Activated CD4-positive, alpha-beta memory T cell treated with anti-CD3 and anti-CD28 coated beads for 36 hours (primary cell): ENCODE measurements around the gene MS4A4A. TPM values are rescaled to one million over a fixed set of nuclear protein-coding genes. Genes with fewer than 3 reads are reported as not detected.

ENCODE experiments used
- total RNA-seq, 2 experiments: library from RNA; stranded (reverse); gene quantifications; one replicate each; pipeline ENCODE4 v1.2.3, GENCODE V29; 2021

Gene MS4A4A
- total RNA-seq, 2 experiments from 2014 or later: not detected

Other genes starting within 250 kb of the MS4A4A start
- not detected for gene OOSP2, start 240.3 kb upstream of the MS4A4A start, total RNA-seq
- not detected for gene MS4A3, start 224.0 kb upstream of the MS4A4A start, total RNA-seq
- gene MS4A2, start 192.0 kb upstream of the MS4A4A start, total RNA-seq: not detected
- gene MS4A6A, start 97.6 kb upstream of the MS4A4A start, total RNA-seq: not detected
- gene MS4A4E, start 37.5 kb upstream of the MS4A4A start, total RNA-seq: not detected
- not detected for gene MS4A6E, start 46.6 kb downstream of the MS4A4A start, total RNA-seq
- gene MS4A7, start 97.9 kb downstream of the MS4A4A start, total RNA-seq: not detected
- gene MS4A14, start 115.8 kb downstream of the MS4A4A start, total RNA-seq: not detected
- gene MS4A5, start 148.9 kb downstream of the MS4A4A start, total RNA-seq: not detected
- gene MS4A1, start 175.2 kb downstream of the MS4A4A start, total RNA-seq: not detected
- gene MS4A12, start 212.1 kb downstream of the MS4A4A start, total RNA-seq: not detected
- gene MS4A13, start 234.7 kb downstream of the MS4A4A start, total RNA-seq: not detected